ENCODE measurements around the gene TSR1. TPM values are rescaled to one million over a fixed set of nuclear protein-coding genes. Genes with fewer than 3 reads are reported as not detected.

TSR1 gene
- total RNA-seq, 1 experiment from 2014 or later: 55.6 TPM

DNA sequence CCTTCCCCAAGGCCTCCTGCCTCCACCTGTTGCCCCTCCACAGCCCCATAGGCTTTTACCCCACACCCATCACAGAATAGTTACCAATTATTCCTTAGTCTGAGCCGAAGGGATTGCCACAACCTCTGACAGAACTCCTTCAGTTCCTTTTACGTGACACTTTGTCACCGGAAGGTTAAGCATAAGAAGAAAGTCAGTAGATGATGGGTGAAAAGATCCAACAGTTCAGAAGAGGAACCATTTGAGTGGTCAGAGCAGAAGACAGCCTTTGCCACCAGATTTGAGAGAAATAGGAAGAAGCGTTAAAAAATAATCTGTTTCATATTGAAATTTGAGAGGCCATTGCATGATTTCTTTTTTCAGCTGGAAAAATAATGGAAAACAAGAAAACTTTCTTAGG lies 31.3 kb downstream of the TSR1 start:
- in situ Hi-C loops (cut with HindIII; ENCODE audit: low pct_unique_long_range_greater_than_20kb, low sequenced_read_pairs): no loop called here

DNA sequence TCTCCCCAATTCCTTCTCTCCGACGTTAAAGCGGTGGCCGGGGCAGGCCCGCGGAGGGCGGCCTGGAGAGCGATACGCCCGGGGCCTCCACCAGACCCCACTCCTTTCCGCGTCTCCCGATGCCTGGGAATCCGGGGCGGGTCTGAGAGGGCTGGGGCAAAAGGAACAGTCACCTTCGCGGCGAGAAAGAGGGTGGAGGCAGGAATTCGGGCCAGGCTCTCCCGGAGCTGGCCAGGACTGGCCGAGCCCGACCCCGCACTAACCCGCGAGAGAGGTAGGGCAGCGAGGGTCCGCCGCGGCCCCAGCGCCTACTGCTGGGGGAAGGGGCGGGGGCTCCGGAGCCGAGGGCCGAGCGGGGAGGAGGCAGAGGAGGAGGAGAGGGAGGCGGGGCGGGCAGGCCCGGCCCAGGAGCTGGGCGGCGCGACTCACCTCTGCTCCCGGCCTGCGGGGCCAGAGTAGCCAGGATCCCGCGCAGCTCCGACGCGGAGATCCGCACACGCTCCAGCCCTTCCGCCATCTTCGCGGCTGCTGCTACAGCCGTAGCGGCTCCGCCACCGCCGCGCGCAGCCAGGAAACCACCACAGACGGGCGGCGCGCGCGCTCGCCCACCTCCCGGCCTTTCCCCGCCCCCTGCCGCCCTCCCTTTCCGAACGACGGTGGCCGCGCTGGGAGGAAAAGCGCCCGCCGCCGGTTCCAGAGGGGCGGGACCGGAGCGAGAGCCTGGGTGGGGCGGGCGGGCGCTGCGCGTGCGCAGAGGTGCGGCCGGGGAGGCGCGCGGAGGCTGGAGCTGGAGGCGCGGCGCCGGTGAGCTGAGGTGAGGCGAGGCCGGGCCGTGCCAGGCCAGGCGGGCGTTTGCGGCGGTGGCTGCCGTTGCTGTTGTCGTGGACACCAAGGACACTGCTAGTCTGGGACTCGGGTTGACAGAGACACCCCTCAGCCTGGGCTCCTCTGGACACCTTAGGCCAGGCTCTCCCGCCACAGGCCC lies 32.8 kb downstream of the TSR1 start, which contains the start of the genes SMG6 and SRR:
SMG6 (minus strand) TSS at position 582 of the 985 bp plus-strand sequence; CDS start at position 517, 65 bp downstream.
SRR (plus strand) TSS at position 747 of the 985 bp plus-strand sequence. CDS start 11,611 bp downstream, outside the sequence.
- in situ Hi-C loops (cut with HindIII; ENCODE audit: low pct_unique_long_range_greater_than_20kb, low sequenced_read_pairs): no loop called here
- peak; percentile 87 for DNase-seq (ENCODE audit: low read depth, low spot score)

More for the DNA sequence above, 31.3 kb downstream of the TSR1 start:
- DNase-seq (ENCODE audit: low read depth, low spot score): no peak

DNA sequence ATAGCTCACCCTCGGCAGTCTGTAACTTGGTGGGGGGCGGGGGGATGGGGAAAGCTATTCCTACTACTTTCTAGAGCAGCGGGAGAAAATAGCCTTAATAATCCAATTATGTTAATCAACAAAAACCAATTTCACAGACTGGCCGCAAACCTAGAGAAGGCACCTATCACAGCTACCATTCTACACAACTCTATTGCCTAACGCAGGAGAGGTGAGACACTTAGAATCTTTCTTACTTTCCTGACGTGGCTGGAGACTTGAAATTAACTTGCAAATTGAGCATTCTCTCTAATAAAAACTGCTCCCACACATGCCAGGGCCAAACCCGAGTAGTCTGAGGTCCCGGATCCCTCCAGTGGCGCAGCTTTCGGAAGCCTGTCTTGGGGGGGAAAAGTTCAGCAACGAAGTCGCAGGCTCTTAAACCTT lies 33.5 kb downstream of the TSR1 start:
- no peak for DNase-seq (ENCODE audit: low read depth, low spot score)
- in situ Hi-C loops (cut with HindIII; ENCODE audit: low pct_unique_long_range_greater_than_20kb, low sequenced_read_pairs): no loop called here

GRCh38 chr17:2299756-2300155 lies 36.5 kb downstream of the TSR1 start:
- in situ Hi-C loops (cut with HindIII; ENCODE audit: low pct_unique_long_range_greater_than_20kb, low sequenced_read_pairs): no loop called here
- no peak for DNase-seq (ENCODE audit: low read depth, low spot score)

- in situ Hi-C loops (cut with HindIII; ENCODE audit: low pct_unique_long_range_greater_than_20kb, low sequenced_read_pairs): no loop called here
- no peak for DNase-seq (ENCODE audit: low read depth, low spot score)
Measured at GRCh38 chr17:2299136-2299535, 37.1 kb downstream of the TSR1 start.

DNA sequence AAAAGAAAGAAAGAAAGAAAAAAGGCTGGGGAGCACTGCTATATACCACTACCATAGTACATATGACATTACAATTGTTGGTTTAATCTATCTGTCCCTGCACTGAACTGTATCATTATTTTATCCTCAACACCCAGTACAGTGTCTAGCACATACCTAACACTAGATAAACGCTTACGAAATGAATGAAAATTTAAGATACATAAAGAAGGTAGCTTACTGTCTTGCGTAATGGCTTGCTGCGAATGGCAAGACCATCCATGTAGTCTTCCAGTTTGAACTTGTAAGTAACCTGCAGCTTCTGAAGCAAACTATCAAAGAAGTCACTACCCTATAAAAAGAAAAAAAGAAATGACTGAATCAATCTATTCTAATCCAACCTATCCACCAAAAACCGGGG lies 39.2 kb downstream of the TSR1 start:
- in situ Hi-C loops (cut with HindIII; ENCODE audit: low pct_unique_long_range_greater_than_20kb, low sequenced_read_pairs): no loop called here

DNA sequence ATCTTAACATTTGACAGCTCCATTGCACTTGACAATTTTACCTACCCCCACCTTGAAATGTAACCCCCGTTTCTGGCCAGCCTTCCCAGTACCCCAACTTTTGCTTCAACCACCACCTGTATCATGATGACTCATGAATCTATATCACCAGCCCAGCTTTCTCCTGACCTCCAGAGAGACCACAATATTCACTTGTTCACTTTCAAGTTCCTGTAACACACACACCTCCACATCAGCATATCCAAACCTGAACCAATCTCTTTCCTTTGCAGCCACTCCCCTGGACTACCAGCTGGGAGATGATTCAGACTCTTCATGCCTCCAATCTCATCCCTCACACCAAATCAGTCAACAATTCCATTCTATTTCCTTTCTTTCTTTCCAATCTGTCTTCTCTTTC lies 40.7 kb downstream of the TSR1 start:
- in situ Hi-C loops (cut with HindIII; ENCODE audit: low pct_unique_long_range_greater_than_20kb, low sequenced_read_pairs): no loop called here
- no peak for DNase-seq (ENCODE audit: low read depth, low spot score)

More for the DNA sequence above, 39.2 kb downstream of the TSR1 start:
- DNase-seq (ENCODE audit: low read depth, low spot score): no peak

- in situ Hi-C loops (cut with HindIII; ENCODE audit: low pct_unique_long_range_greater_than_20kb, low sequenced_read_pairs): no loop called here
- DNase-seq (ENCODE audit: low read depth, low spot score): no peak
Measured at GRCh38 chr17:2292100-2292499, 44.2 kb downstream of the TSR1 start.

DNA sequence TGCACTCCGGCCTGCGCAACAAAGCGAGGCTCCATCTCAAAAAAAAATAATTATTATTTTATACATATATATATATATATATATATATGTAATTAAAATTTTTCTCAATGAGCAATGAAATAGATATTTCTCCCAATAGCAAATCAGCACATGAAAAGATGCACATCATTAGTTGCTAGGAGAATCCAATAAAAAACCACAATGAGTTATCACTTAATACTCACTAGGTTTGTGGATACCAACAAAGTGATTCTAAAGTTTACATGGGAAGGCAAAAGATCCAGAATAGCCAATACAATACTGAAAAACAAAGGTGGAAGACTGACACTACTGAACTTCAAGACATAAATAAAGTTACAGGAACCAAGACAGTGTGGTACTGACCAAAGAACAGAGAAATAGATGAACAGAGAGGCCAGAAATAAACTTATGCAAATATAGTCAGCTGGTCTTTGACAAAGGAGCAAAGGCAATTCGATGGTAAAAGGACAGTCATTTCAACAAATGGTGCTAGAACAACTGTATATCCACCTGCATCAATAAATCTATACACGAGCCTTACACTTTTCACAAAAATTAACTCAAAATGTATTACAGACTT lies 46.3 kb downstream of the TSR1 start:
- in situ Hi-C loops (cut with HindIII; ENCODE audit: low pct_unique_long_range_greater_than_20kb, low sequenced_read_pairs): no loop called here
- peak; percentile 24 for DNase-seq (ENCODE audit: low read depth, low spot score)

- in situ Hi-C loops (cut with HindIII; ENCODE audit: low pct_unique_long_range_greater_than_20kb, low sequenced_read_pairs): no loop called here
- no peak for DNase-seq (ENCODE audit: low read depth, low spot score)
Measured at GRCh38 chr17:2283302-2283701, 53.0 kb downstream of the TSR1 start.

DNA sequence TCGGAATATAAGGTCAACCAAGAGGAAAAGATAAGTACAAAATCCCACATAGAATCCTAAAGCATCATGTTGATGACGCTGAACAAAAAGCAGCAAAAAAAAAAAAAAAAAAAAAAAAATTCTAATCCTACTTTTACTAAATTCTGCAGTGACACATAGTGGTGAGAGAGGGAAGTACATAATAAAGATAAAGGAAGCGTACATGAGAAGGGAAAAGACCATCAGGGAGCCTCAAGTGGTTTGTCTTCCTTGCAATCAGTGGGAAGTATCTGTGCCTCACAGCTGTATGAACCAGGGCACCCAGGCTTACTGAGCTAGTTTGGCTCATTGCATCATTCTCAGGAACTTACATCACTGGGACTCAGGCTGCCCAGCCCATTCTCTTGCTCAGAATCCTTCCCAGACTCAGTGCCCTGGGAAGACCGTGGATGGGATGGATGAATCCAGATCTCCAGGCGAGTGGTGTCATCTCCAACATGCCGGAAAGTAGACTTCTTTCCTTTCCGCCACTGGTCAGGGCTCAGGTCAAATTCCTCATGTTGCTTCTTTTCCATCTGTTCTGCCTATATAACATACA lies 53.9 kb downstream of the TSR1 start:
- in situ Hi-C loops (cut with HindIII; ENCODE audit: low pct_unique_long_range_greater_than_20kb, low sequenced_read_pairs): no loop called here
- DNase-seq (ENCODE audit: low read depth, low spot score): peak; percentile 88

- DNase-seq (ENCODE audit: low read depth, low spot score): no peak
- in situ Hi-C loops (cut with HindIII; ENCODE audit: low pct_unique_long_range_greater_than_20kb, low sequenced_read_pairs): no loop called here
Measured at GRCh38 chr17:2279707-2280106, 56.5 kb downstream of the TSR1 start.

GRCh38 chr17:2277429-2278170 lies 58.7 kb downstream of the TSR1 start:
- no peak for DNase-seq (ENCODE audit: low read depth, low spot score)
- in situ Hi-C loops (cut with HindIII; ENCODE audit: low pct_unique_long_range_greater_than_20kb, low sequenced_read_pairs): no loop called here

- no peak for DNase-seq (ENCODE audit: low read depth, low spot score)
- in situ Hi-C loops (cut with HindIII; ENCODE audit: low pct_unique_long_range_greater_than_20kb, low sequenced_read_pairs): no loop called here
Measured at GRCh38 chr17:2275722-2276121, 60.5 kb downstream of the TSR1 start.

- DNase-seq (ENCODE audit: low read depth, low spot score): no peak
- in situ Hi-C loops (cut with HindIII; ENCODE audit: low pct_unique_long_range_greater_than_20kb, low sequenced_read_pairs): no loop called here
Measured at GRCh38 chr17:2274414-2274813, 61.8 kb downstream of the TSR1 start.

Measured in SK-MEL-5 (cell line).